Amniotic epithelial cell (primary cell): Measurements from ENCODE around the gene SLC36A1.

Experiments
- DNase-seq: peaks from one replicate; pipeline ENCODE4 v3.0.0-alpha.2; 2010; ENCODE audit warnings: low read depth

Gene SLC36A1

DNA sequence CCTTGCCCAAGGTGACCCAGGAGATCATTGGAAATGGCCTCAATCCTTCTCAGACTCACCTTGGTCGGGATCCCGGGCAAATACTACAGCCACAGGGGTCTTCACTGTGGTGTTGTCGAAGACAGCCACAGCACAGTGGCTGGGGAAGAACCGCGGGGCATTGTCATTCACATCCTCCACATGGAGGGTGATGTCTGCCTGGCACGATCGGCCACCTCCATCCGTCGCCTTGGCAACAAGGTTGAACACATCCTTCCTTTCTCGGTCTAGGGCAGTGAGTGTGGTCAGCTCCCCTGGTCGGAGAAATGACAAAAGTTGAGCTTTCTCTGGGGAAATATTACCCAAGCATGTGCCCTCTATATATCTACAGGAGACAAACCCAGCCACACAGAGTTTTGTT lies 86.9 kb downstream of the SLC36A1 start:
- DNase-seq: no peak

DNA sequence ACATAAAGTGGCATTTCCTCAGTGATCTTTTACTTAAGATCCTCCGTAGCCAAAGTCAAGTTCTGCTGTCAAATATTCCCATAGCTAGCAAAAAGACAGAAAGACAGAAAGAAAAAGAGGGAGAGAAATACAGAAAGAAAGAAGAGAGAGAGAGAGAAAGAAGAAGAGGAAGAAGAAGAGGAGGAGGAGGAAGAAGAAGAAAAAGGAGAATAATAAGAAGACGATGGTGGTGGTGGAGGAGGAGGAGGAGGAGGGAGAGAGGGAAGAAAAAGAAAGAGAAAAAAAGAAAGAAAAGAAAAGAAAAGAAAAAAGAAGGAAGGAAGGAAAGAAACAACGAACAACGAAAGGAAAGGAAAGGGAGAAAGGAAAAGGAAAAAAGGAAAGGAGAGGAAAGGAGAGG lies 89.6 kb downstream of the SLC36A1 start:
- DNase-seq: no peak

DNA sequence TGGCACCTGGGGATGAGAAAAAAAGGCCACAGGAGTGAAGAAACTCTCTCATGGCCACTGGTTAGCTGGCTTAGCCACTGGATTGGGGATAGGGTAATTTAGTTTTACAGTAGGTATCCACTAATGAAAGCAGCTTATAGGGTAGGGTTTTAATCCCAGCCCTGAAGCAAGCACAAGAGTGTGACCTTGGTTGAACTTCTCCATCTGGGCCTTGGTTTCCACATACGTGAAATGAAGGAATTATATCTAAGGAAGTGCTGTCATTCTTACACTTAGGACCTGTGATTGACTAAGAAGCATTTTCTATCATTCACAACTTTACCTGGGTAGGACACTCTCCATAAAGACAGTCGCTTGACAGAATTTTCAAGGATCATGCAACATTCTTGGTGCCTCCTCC lies 94.2 kb downstream of the SLC36A1 start:
- no peak for DNase-seq
